PC-3 (cell line): Measurements from ENCODE around the gene ZNF532. TPM values are rescaled to one million over a fixed set of nuclear protein-coding genes. Genes with fewer than 3 reads are reported as not detected.

Experiments
- ATAC-seq: fragments of 200-7000 bp; cut with Tn5 transposase; 2 replicates; pipeline ENCODE4 v1.9.1; 2020; ENCODE audit warnings: mild to moderate bottlenecking, moderate library complexity
- BruUV-seq: library from RNA; stranded (reverse); fragments of 400-500 nt; replicated peaks from 2 replicates; lab custom pipeline; 2021; lab: Mats Ljungman, UMichigan
- CTCF ChIA-PET: fragments of 300-600 bp; sonication (Branson Sonifier 250); formaldehyde crosslinking; loops from one replicate; lab custom pipeline; 2022; ENCODE audit warnings: antibody characterized with exemption; lab: Charles Lee
- POLR2A ChIA-PET: fragments of 300-600 bp; sonication (Branson Sonifier 250); formaldehyde crosslinking; loops from one replicate; lab custom pipeline; 2022; ENCODE audit warnings: antibody characterized with exemption; ENCODE audit not compliant: unreplicated experiment; lab: Charles Lee
- DNase-seq: peaks from one replicate; pipeline ENCODE4 v3.0.0-alpha.2; 2015
- H2AFZ ChIP-seq: fragments of 300-600 bp; sonication (generic); 2 replicates; pipeline ENCODE4 v1.6.0; 2016; ENCODE audit warnings: antibody characterized with exemption, low read length
- H3F3A ChIP-seq: fragments of 300-600 bp; sonication (generic); one replicate; pipeline ENCODE4 v1.6.0; 2017; ENCODE audit warnings: antibody characterized with exemption, low read length, control low read depth, mild to moderate bottlenecking; ENCODE audit not compliant: unreplicated experiment
- H3K27ac ChIP-seq: fragments of 300-600 bp; sonication (generic); 2 replicates; pipeline ENCODE4 v1.5.1; 2016; ENCODE audit warnings: mild to moderate bottlenecking, low read length
- H3K27me3 ChIP-seq: fragments of 300-600 bp; sonication (generic); 2 replicates; pipeline ENCODE4 v1.6.1; 2016; ENCODE audit warnings: low read length, mixed read lengths
- H3K36me3 ChIP-seq: fragments of 300-600 bp; sonication (generic); 2 replicates; pipeline ENCODE4 v1.6.1; 2016; ENCODE audit warnings: low read depth, mixed run types, low read length, mixed read lengths
- H3K4me1 ChIP-seq: fragments of 300-600 bp; sonication (generic); 2 replicates; pipeline ENCODE4 v1.5.1; 2016; ENCODE audit warnings: low read length; ENCODE audit not compliant: insufficient read depth
- H3K4me2 ChIP-seq: fragments of 300-600 bp; sonication (generic); 2 replicates; pipeline ENCODE4 v1.6.0; 2016; ENCODE audit warnings: low read length
- H3K4me3 ChIP-seq: fragments of 300-600 bp; sonication (generic); 2 replicates; pipeline ENCODE4 v1.5.1; 2016; ENCODE audit warnings: mild to moderate bottlenecking, low read length, mixed read lengths
- H3K79me2 ChIP-seq: fragments of 300-600 bp; sonication (generic); 2 replicates; pipeline ENCODE4 v1.6.1; 2017; ENCODE audit warnings: low read length, mixed read lengths
- H3K9ac ChIP-seq: fragments of 300-600 bp; sonication (generic); 2 replicates; pipeline ENCODE4 v1.6.0; 2016; ENCODE audit warnings: mild to moderate bottlenecking, low read length
- H3K9me2 ChIP-seq: fragments of 300-600 bp; sonication (generic); replicated peaks from 2 replicates; pipeline ENCODE4 v1.6.1; 2016; ENCODE audit warnings: mixed run types, low read length, mixed read lengths
- H3K9me3 ChIP-seq: fragments of 300-600 bp; sonication (generic); 2 replicates; pipeline ENCODE4 v1.6.1; 2016; ENCODE audit warnings: low read length, mixed read lengths
- H4K20me1 ChIP-seq: fragments of 300-600 bp; sonication (generic); 2 replicates; pipeline ENCODE4 v1.6.1; 2016; ENCODE audit warnings: low read length, mixed read lengths
- EZH2 ChIP-seq: fragments of 300-600 bp; sonication (generic); IDR thresholded peaks from one replicate; pipeline ENCODE4 v1.6.1; 2017; ENCODE audit warnings: antibody characterized with exemption, mild to moderate bottlenecking, low read length; ENCODE audit not compliant: unreplicated experiment
- EZH2phosphoT487 ChIP-seq: fragments of 300-600 bp; sonication (generic); IDR thresholded peaks from 2 replicates; pipeline ENCODE4 v1.6.1; 2018; ENCODE audit warnings: mild to moderate bottlenecking, antibody characterized with exemption, low read length, borderline replicate concordance
- intact Hi-C: fragments of 100-400 bp; cut with micrococcal nuclease; formaldehyde crosslinking; loops from 2 replicates; pipeline ENCODE4 v1.9.0; 2023
- total RNA-seq: library from RNA; depleted of rRNA; stranded (reverse); fragments of >200 nt; gene quantifications from 2 replicates; pipeline ENCODE4 v1.2.3, GENCODE V29; 2014
- TF ChIP-seq, protein P1 (sequence below): fragments of 300-600 bp; sonication (generic); conservative IDR thresholded peaks from 2 replicates; pipeline ENCODE4 v1.5.1; 2017; ENCODE audit warnings: antibody characterized with exemption, low read depth, mild to moderate bottlenecking, low read length

Gene ZNF532
- total RNA-seq, 1 experiment from 2014 or later = 47.3 TPM

DNA sequence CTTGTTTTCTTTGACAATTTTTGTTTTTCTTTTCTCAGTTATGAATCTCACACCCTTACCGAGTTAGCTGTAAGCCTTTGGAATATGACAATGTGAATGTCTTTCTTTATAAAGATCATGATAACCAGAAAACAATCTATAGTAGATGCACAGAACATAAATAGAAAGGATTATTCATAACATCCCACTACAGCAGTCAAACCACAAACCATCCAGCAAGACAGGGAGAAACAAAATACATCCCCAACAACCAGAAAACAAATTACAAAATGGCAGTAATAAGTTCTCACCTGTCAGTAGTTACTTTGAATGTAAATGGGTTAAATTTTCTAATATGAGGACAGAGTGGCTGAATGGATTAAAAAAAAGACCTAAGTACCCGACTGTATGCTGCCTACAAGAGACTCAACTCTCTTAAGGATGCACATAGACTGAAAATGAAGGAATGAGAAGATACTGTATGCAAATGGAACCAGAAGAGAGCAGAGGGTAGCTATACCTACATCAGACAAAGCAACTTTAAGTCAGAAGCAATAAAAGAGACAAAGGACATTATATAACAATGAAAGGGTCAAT is 124.6 kb downstream of the ZNF532 start:
- ChIA-PET CTCF (no interaction called here), POLR2A (no interaction called here)
- BruUV-seq = no TSS peak
- Histone ChIP-seq H4K20me1 (no peaks in the 10 kb centered on the region), H3K9ac (no peak overlapping the region), H2AFZ (no peak overlapping the region), H3K79me2 (no peaks in the 10 kb centered on the region), H3K9me3 (no peaks in the 10 kb centered on the region), H3K27ac (no peak overlapping the region), H3K4me1 (peaks cover 43% of the 10 kb centered on the region), H3K4me3 (no peak overlapping the region), H3K27me3 (no peaks in the 10 kb centered on the region), H3K9me2 (no peaks in the 10 kb centered on the region), H3K36me3 (no peaks in the 10 kb centered on the region), H3K4me2 (no peak overlapping the region), H3F3A (peaks cover 4% of the 10 kb centered on the region)
- intact Hi-C loops = no loop called here
- ATAC-seq (no peak), DNase-seq (no peak)
- TF ChIP-seq, protein P1, sequence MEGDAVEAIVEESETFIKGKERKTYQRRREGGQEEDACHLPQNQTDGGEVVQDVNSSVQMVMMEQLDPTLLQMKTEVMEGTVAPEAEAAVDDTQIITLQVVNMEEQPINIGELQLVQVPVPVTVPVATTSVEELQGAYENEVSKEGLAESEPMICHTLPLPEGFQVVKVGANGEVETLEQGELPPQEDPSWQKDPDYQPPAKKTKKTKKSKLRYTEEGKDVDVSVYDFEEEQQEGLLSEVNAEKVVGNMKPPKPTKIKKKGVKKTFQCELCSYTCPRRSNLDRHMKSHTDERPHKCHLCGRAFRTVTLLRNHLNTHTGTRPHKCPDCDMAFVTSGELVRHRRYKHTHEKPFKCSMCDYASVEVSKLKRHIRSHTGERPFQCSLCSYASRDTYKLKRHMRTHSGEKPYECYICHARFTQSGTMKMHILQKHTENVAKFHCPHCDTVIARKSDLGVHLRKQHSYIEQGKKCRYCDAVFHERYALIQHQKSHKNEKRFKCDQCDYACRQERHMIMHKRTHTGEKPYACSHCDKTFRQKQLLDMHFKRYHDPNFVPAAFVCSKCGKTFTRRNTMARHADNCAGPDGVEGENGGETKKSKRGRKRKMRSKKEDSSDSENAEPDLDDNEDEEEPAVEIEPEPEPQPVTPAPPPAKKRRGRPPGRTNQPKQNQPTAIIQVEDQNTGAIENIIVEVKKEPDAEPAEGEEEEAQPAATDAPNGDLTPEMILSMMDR = no peak
- no peak for TF ChIP-seq EZH2phosphoT487
- TF ChIP-seq EZH2 = no peak

DNA sequence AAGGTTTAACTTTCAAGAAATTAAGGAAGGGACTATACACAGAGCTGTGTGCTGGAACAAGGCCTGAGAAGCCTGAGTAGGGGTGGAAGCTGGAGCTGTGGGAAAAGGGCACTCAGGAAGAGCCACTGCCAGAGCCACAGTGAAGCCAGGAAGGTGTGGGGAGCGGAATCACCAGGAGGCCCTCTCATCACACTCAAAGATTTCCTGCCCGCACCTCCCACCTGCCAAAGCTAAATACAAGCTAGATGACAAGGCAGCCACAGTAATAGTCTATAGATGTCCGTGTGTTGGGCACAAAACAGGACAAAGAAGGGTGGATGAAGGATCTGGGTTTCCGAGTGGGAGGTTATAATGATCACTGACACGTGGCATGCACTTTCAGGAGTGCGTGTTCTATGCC is 126.0 kb downstream of the ZNF532 start:
- Histone ChIP-seq H3K27ac (peak overlapping the region; percentile 92), H3K79me2 (no peaks in the 10 kb centered on the region), H3K27me3 (no peaks in the 10 kb centered on the region), H2AFZ (0 out of 2 replicates have a peak overlapping the region, but pooled peaks have one; percentile 38), H3K9me3 (no peaks in the 10 kb centered on the region), H3K4me2 (peak overlapping the region; percentile 70), H3K9ac (peak overlapping the region; percentile 67), H3F3A (peaks cover 4% of the 10 kb centered on the region), H3K4me3 (no peak overlapping the region; the same call in 1 of the 2 replicates), H4K20me1 (no peaks in the 10 kb centered on the region), H3K4me1 (peaks cover 43% of the 10 kb centered on the region), H3K36me3 (no peaks in the 10 kb centered on the region), H3K9me2 (no peaks in the 10 kb centered on the region)
- DNase-seq = no peak
- CTCF ChIA-PET = interaction anchor here (0.5 to 1.0 kb wide), 2 partner anchors 80 to 1030 kb away, joined by 3 to 5 read pairs; no protein-coding TSS in a partner anchor
- ATAC-seq = peak; percentile 14
- TF ChIP-seq EZH2 (no peak), EZH2phosphoT487 (no peak)
- TF ChIP-seq, protein P1 = no peak
- no TSS peak for BruUV-seq
- intact Hi-C loops = loop anchor here (5.0 kb wide), 1 partner anchor 203 kb away; no protein-coding TSS in a partner anchor
- POLR2A ChIA-PET = interaction anchor here (0.5 to 0.6 kb wide), 3 partner anchors 63 to 205 kb away, joined by 3 to 4 read pairs (median 3); no protein-coding TSS in a partner anchor
